GM21825 (cell line): ENCODE data around the gene POFUT1.
A peak's percentile ranks its signal among the peaks of the same experiment; 100 is the strongest.
"Not testable (repeated sequence)": the region's sequence is repeated elsewhere in the genome, so short reads cannot be mapped to it uniquely, and the experiment has no call there.

ENCODE experiments used
- ATAC-seq: cut with Tn5 transposase; IDR thresholded peaks from one replicate; pipeline ENCODE4 v1.9.1; 2021; ENCODE audit warnings: mild to moderate bottlenecking, moderate library complexity; ENCODE audit not compliant: unreplicated experiment

Gene POFUT1

GRCh38 chr20:32271620-32272019, 63.9 kb downstream of the POFUT1 start:
- ATAC-seq, result no peak

GRCh38 chr20:32274359-32274758, 66.7 kb downstream of the POFUT1 start:
- no peak for ATAC-seq

- ATAC-seq, result not testable (repeated sequence)
Measured at GRCh38 chr20:32275163-32275562, 67.5 kb downstream of the POFUT1 start.

- ATAC-seq, result peak; percentile 65
Measured at GRCh38 chr20:32277361-32278198, 69.9 kb downstream of the POFUT1 start, which contains the start of gene KIF3B. Gene KIF3B (plus strand): TSS chr20:32277651. CDS start chr20:32309778, 32,127 bp downstream.

- peak; percentile 51 for ATAC-seq
Measured at GRCh38 chr20:32278199-32278643, 70.5 kb downstream of the POFUT1 start.

GRCh38 chr20:32281711-32282110, 74.0 kb downstream of the POFUT1 start:
- no peak for ATAC-seq

- ATAC-seq, result no peak
Measured at GRCh38 chr20:32282461-32282860, 74.8 kb downstream of the POFUT1 start.

GRCh38 chr20:32285082-32285620, 77.5 kb downstream of the POFUT1 start:
- ATAC-seq, result no peak

- peak; percentile 69 for ATAC-seq
Measured at GRCh38 chr20:32285621-32286371, 78.1 kb downstream of the POFUT1 start.

GRCh38 chr20:32287231-32287638, 79.6 kb downstream of the POFUT1 start:
- ATAC-seq, result no peak
